Astrocyte (in vitro differentiated cells and primary cell): ENCODE data around the gene CLCNKA. TPM values are rescaled to one million over a fixed set of nuclear protein-coding genes. Genes with fewer than 3 reads are reported as not detected.

Source experiments
- DNase-seq: peaks from one replicate; pipeline ENCODE4 v3.0.0-alpha.2; 2010; ENCODE audit warnings: low read depth
- FAIRE-seq: peaks from 2 replicates; lab custom pipeline; 2011; peaks lifted over from hg19 to GRCh38; lab: Jason Lieb, UNC
- H2AFZ ChIP-seq: 2 replicates; pipeline ENCODE4 v1.6.0; 2012; ENCODE audit warnings: low read depth, low read length, inconsistent platforms
- H3K27ac ChIP-seq: 2 replicates; pipeline ENCODE4 v1.5.1; 2011; ENCODE audit warnings: low read depth, low read length, inconsistent platforms
- H3K27me3 ChIP-seq: 2 replicates; pipeline ENCODE4 v1.6.0; 2011; ENCODE audit warnings: low read length, inconsistent platforms; ENCODE audit not compliant: insufficient read depth
- H3K36me3 ChIP-seq: 2 replicates; pipeline ENCODE4 v1.5.1; 2011; ENCODE audit warnings: low read length, inconsistent platforms; ENCODE audit not compliant: insufficient read depth
- H3K4me1 ChIP-seq: 2 replicates; pipeline ENCODE4 v1.5.1; 2011; ENCODE audit warnings: low read length, inconsistent platforms; ENCODE audit not compliant: insufficient read depth
- H3K4me2 ChIP-seq: 2 replicates; pipeline ENCODE4 v1.6.0; 2012; ENCODE audit warnings: low read length, inconsistent platforms
- H3K4me3 ChIP-seq: 2 replicates; pipeline ENCODE4 v1.5.1; 2011; ENCODE audit warnings: low read depth, mild to moderate bottlenecking, low read length, inconsistent platforms; ENCODE audit not compliant: insufficient read depth
- H3K79me2 ChIP-seq: 2 replicates; pipeline ENCODE4 v1.6.0; 2012; ENCODE audit warnings: mild to moderate bottlenecking, low read length, inconsistent platforms; ENCODE audit not compliant: insufficient read depth
- H3K9ac ChIP-seq: 2 replicates; pipeline ENCODE4 v1.6.0; 2012; ENCODE audit warnings: mild to moderate bottlenecking, low read length, inconsistent platforms
- H3K9me3 ChIP-seq: 2 replicates; pipeline ENCODE4 v1.5.1; 2012; ENCODE audit warnings: low read depth, mild to moderate bottlenecking, low read length, inconsistent platforms; ENCODE audit not compliant: insufficient read depth
- H4K20me1 ChIP-seq: 2 replicates; pipeline ENCODE4 v1.6.0; 2012; ENCODE audit warnings: low read length, inconsistent platforms; ENCODE audit not compliant: insufficient read depth
- H3K27ac Mint-ChIP-seq: one replicate; pipeline ENCODE4 v1.8.0; 2021; ENCODE audit warnings: mild to moderate bottlenecking, mixed read lengths; ENCODE audit not compliant: unreplicated experiment
- H3K27me3 Mint-ChIP-seq: one replicate; pipeline ENCODE4 v1.8.0; 2021; ENCODE audit warnings: low read depth, mixed read lengths; ENCODE audit not compliant: unreplicated experiment
- H3K36me3 Mint-ChIP-seq: one replicate; pipeline ENCODE4 v1.8.0; 2021; ENCODE audit warnings: low read depth, mixed read lengths; ENCODE audit not compliant: unreplicated experiment
- H3K4me1 Mint-ChIP-seq: one replicate; pipeline ENCODE4 v1.8.0; 2021; ENCODE audit warnings: low read depth, mixed read lengths; ENCODE audit not compliant: unreplicated experiment
- H3K4me3 Mint-ChIP-seq: one replicate; pipeline ENCODE4 v1.8.0; 2021; ENCODE audit warnings: mild to moderate bottlenecking, moderate library complexity, mixed read lengths; ENCODE audit not compliant: unreplicated experiment
- H3K9me3 Mint-ChIP-seq: one replicate; pipeline ENCODE4 v1.8.0; 2021; ENCODE audit warnings: mild to moderate bottlenecking, mixed read lengths; ENCODE audit not compliant: unreplicated experiment
- EZH2 ChIP-seq: IDR thresholded peaks from 2 replicates; pipeline ENCODE4 v1.6.1; 2012; ENCODE audit warnings: mild to moderate bottlenecking, low read length, inconsistent platforms; ENCODE audit not compliant: insufficient read depth
- total RNA-seq: library from RNA; stranded (reverse); gene quantifications from 2 replicates; pipeline ENCODE4 v1.2.1, GENCODE V29; 2021
- TF ChIP-seq, protein P1 (sequence below): IDR thresholded peaks from 2 replicates; pipeline ENCODE4 v1.5.1; 2011; ENCODE audit warnings: low read depth, mild to moderate bottlenecking, inconsistent platforms, low read length, moderate library complexity; ENCODE audit not compliant: insufficient read depth

CLCNKA gene
- total RNA-seq, 1 donor from 2014 or later: 0.16 TPM

DNA sequence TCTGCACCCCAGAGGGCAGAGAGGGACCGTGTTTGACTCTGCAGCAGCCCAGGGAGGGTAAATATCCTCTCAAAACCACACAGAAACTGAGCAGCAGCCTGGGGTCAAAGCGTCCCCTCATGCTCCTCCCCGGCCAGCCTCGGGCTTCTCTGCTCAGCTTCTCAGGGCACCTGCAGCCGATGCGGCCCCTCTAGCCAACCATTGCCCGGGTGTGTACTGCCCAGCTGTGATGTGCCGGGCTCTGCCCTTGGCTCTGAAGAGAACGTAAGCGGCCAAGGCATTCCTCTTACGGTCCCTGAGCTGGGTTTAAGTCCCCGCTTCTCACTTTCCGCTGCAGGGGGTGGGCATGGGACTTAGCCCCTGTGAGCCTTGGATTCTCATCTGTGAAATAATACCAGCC, 46.1 kb downstream of the CLCNKA start:
- no peak overlapping the region for H3K4me2 ChIP-seq
- no peak overlapping the region for H3K4me3 ChIP-seq
- no peak for TF ChIP-seq EZH2
- no peaks in the 10 kb centered on the region for H3K79me2 ChIP-seq
- Mint-ChIP-seq H3K4me3 (no peak overlapping the region), H3K27me3 (peaks cover 44% of the 10 kb centered on the region), H3K4me1 (peaks cover 6% of the 10 kb centered on the region), H3K27ac (no peak overlapping the region), H3K36me3 (no peaks in the 10 kb centered on the region), H3K9me3 (no peaks in the 10 kb centered on the region)
- H3K9ac ChIP-seq: no peak overlapping the region
- no peak overlapping the region for H2AFZ ChIP-seq
- DNase-seq (no peak), FAIRE-seq (no peak)
- no peaks in the 10 kb centered on the region for H3K36me3 ChIP-seq
- no peaks in the 10 kb centered on the region for H3K4me1 ChIP-seq
- H3K27me3 ChIP-seq: peaks cover 4% of the 10 kb centered on the region
- H4K20me1 ChIP-seq: no peaks in the 10 kb centered on the region
- no peaks in the 10 kb centered on the region for H3K9me3 ChIP-seq
- H3K27ac ChIP-seq: no peak overlapping the region

DNA sequence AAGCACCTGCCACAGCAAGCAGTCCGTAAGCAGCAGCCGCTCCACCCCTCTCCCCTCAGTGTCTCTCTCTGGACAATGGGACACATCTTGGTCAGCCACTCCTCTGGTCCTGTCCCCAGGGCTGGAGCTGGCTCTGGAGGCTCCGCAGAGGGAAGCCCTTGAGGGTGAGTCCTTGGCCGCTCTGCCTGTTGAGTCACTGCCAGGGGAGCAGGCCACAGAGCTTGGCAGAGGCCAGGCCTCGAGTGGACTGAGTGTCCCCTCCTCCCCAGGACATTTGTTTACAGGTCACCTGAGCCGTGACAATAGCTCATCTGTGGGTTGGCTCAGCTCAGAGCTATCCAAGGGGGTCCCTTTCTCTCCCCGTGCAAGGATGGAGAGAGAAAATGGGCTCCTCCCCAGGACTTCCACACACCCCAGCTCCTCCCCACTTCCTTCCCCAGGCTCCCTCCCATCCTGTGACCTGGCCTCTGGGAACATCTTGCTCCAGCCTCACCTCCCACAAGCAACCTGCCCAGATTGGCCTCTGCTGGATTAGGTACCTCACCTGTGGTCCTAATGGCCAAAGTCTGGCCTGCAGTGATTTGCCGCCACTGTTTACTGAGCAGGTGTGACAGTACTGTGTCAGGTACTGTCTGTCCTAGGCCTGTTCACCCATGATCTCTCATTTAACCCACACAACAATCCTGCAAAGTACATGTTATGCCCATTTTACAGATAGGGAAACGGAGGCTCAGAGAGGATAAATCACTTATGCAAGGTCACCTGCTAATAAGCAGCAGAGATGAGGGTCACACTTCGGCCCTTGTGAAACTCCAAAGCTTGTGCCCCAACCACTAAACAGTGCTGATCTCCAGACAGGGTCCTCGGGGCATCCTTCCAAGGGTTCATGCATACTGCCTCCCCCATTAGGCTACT, 46.8 kb downstream of the CLCNKA start:
- Mint-ChIP-seq H3K27me3 (peaks cover 40% of the 10 kb centered on the region), H3K27ac (no peak overlapping the region), H3K4me3 (no peak overlapping the region), H3K36me3 (no peaks in the 10 kb centered on the region), H3K9me3 (no peaks in the 10 kb centered on the region), H3K4me1 (peaks cover 6% of the 10 kb centered on the region)
- DNase-seq (no peak), FAIRE-seq (no peak)
- no peak overlapping the region for H3K4me2 ChIP-seq
- no peaks in the 10 kb centered on the region for H4K20me1 ChIP-seq
- H2AFZ ChIP-seq: no peak overlapping the region
- no peaks in the 10 kb centered on the region for H3K9me3 ChIP-seq
- no peaks in the 10 kb centered on the region for H3K79me2 ChIP-seq
- no peak overlapping the region for H3K4me3 ChIP-seq
- no peak overlapping the region for H3K27ac ChIP-seq
- TF ChIP-seq, protein P1, sequence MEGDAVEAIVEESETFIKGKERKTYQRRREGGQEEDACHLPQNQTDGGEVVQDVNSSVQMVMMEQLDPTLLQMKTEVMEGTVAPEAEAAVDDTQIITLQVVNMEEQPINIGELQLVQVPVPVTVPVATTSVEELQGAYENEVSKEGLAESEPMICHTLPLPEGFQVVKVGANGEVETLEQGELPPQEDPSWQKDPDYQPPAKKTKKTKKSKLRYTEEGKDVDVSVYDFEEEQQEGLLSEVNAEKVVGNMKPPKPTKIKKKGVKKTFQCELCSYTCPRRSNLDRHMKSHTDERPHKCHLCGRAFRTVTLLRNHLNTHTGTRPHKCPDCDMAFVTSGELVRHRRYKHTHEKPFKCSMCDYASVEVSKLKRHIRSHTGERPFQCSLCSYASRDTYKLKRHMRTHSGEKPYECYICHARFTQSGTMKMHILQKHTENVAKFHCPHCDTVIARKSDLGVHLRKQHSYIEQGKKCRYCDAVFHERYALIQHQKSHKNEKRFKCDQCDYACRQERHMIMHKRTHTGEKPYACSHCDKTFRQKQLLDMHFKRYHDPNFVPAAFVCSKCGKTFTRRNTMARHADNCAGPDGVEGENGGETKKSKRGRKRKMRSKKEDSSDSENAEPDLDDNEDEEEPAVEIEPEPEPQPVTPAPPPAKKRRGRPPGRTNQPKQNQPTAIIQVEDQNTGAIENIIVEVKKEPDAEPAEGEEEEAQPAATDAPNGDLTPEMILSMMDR: no peak
- TF ChIP-seq EZH2: no peak
- peaks cover under 1% of the 10 kb centered on the region for H3K4me1 ChIP-seq
- no peak overlapping the region for H3K9ac ChIP-seq
- H3K27me3 ChIP-seq: peaks cover 4% of the 10 kb centered on the region
- no peaks in the 10 kb centered on the region for H3K36me3 ChIP-seq

DNA sequence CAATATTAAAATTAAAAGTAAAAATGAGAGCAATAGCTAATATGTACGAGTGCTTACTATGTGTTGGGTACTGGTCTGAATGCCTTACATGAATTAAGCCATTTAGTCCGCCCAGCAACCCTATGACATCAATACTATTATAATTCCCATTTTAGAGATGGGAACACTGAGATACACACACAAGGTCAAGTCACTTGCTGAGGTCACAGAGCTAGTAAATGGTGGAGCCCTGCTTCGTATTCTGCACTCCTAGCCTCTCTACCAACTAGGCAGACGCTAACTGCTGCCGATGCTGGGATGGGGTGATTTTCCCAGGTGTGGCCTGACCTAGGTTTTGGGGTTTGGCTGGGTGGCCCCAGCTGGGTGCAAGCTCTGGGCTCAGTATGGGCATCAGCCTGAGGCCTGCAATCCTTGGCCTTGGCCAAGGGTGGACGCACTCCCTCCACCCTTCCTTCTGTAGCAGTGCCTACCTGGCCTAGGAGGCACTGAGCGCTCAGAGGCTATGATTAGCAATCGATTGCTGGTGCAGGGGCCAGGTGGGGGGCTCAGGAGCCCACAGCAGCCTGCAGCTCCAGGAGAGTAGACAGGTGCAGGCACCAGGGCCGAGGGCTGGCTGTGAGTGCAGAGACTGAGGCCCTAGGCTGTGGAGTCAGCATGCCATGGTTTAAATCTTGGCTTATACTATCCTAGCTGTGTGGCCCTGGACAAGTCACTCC, 49.0 kb downstream of the CLCNKA start:
- Histone ChIP-seq H3K27ac (no peak overlapping the region), H3K79me2 (no peaks in the 10 kb centered on the region), H3K27me3 (no peaks in the 10 kb centered on the region), H3K4me3 (no peak overlapping the region), H2AFZ (no peak overlapping the region), H3K9ac (no peak overlapping the region), H3K36me3 (no peaks in the 10 kb centered on the region), H3K9me3 (no peaks in the 10 kb centered on the region), H4K20me1 (no peaks in the 10 kb centered on the region), H3K4me1 (peaks cover 14% of the 10 kb centered on the region), H3K4me2 (no peak overlapping the region)
- no peak for DNase-seq
- Mint-ChIP-seq H3K4me3 (no peak overlapping the region), H3K36me3 (no peaks in the 10 kb centered on the region), H3K27me3 (peaks cover 31% of the 10 kb centered on the region), H3K4me1 (peaks cover 11% of the 10 kb centered on the region), H3K27ac (no peak overlapping the region), H3K9me3 (no peaks in the 10 kb centered on the region)
- TF ChIP-seq EZH2: no peak
- TF ChIP-seq, protein P1: no peak
- FAIRE-seq: no peak
